Transverse colon (tissue), 4 donors: ENCODE data around the gene SLFN12L.

Experiments
- CTCF ChIP-seq, 5 experiments: fragments of 200-600 bp in 3 of 5; fragments of 450-650 bp in 2 of 5; sonication (generic) in 3 of 5; IDR thresholded peaks; 1 replicate in 2 of 5; 2 replicates in 3 of 5; pipeline ENCODE4 v1.5.1; 2016 to 2017; ENCODE audit warnings: antibody characterized with exemption in 5 of 5, inconsistent platforms in 3 of 5, mild to moderate bottlenecking in 2 of 5, moderate library complexity in 1 of 5
- EP300 ChIP-seq: sonication (generic); formaldehyde crosslinking; IDR thresholded peaks from one replicate; pipeline ENCODE4 v1.6.1; 2017; ENCODE audit warnings: antibody characterized with exemption, low read depth
- POLR2A ChIP-seq: fragments of 450-650 bp; IDR thresholded peaks from one replicate; pipeline ENCODE4 v1.6.1; 2016; ENCODE audit warnings: antibody characterized with exemption, mild to moderate bottlenecking, moderate library complexity
- POLR2AphosphoS5 ChIP-seq, 3 donors: sonication (generic); formaldehyde crosslinking; IDR thresholded peaks; one replicate each; pipeline ENCODE4 v1.6.1; 2016; ENCODE audit warnings: antibody characterized with exemption in 3 of 3

- TF ChIP-seq CTCF (IDR thresholded peaks at IDR 0.05), result no peak
- TF ChIP-seq POLR2A, result no peak
- no peak for TF ChIP-seq POLR2AphosphoS5 (IDR thresholded peaks at IDR 0.05)
- TF ChIP-seq EP300, result no peak
These were observed 15.8 kb upstream of the SLFN12L start for GRCh38 chr17:35553310-35553709.
